Embryonic facial prominence (tissue), 1 donor: ENCODE data around the gene PRDM16.

ENCODE experiments used
- DNase-seq: peaks from one replicate; pipeline ENCODE4 v3.0.0-alpha.2; 2016; ENCODE audit errors: extremely low spot score

Gene PRDM16

GRCh38 chr1:3370856-3371703, 302.1 kb downstream of the PRDM16 start:
- DNase-seq = no peak

GRCh38 chr1:3372317-3372716, 303.3 kb downstream of the PRDM16 start:
- no peak for DNase-seq

- DNase-seq = no peak
Observed at GRCh38 chr1:3373175-3373574, 304.2 kb downstream of the PRDM16 start.

- no peak for DNase-seq
Observed at GRCh38 chr1:3373700-3374405, 304.9 kb downstream of the PRDM16 start.

- no peak for DNase-seq
Observed at GRCh38 chr1:3375245-3375644, 306.2 kb downstream of the PRDM16 start.

GRCh38 chr1:3377166-3377565, 308.2 kb downstream of the PRDM16 start:
- DNase-seq = no peak

- DNase-seq = no peak
Observed at GRCh38 chr1:3377604-3378279, 308.7 kb downstream of the PRDM16 start.

- no peak for DNase-seq
Observed at GRCh38 chr1:3378411-3379208, 309.6 kb downstream of the PRDM16 start.

GRCh38 chr1:3379934-3380333, 310.9 kb downstream of the PRDM16 start:
- DNase-seq = no peak

GRCh38 chr1:3380469-3380868, 311.5 kb downstream of the PRDM16 start:
- no peak for DNase-seq

- no peak for DNase-seq
Observed at GRCh38 chr1:3381901-3382300, 312.9 kb downstream of the PRDM16 start.

- no peak for DNase-seq
Observed at GRCh38 chr1:3382326-3383057, 313.5 kb downstream of the PRDM16 start.

- no peak for DNase-seq
Observed at GRCh38 chr1:3383679-3384078, 314.7 kb downstream of the PRDM16 start.

GRCh38 chr1:3384407-3384806, 315.4 kb downstream of the PRDM16 start:
- no peak for DNase-seq

- peak; percentile 42 for DNase-seq
Observed at GRCh38 chr1:3386205-3387002, 317.4 kb downstream of the PRDM16 start.

GRCh38 chr1:3387401-3387800, 318.4 kb downstream of the PRDM16 start:
- no peak for DNase-seq

GRCh38 chr1:3389093-3389833, 320.3 kb downstream of the PRDM16 start:
- DNase-seq = no peak

- DNase-seq = no peak
Observed at GRCh38 chr1:3390291-3390690, 321.3 kb downstream of the PRDM16 start.

- DNase-seq = no peak
Observed at GRCh38 chr1:3391711-3392110, 322.7 kb downstream of the PRDM16 start.
